ENCODE results near the gene RAX2.
A peak's percentile ranks its signal among the peaks of the same experiment; 100 is the strongest.
"Not testable (repeated sequence)": the region's sequence is repeated elsewhere in the genome, so short reads cannot be mapped to it uniquely, and the experiment has no call there.

The RAX2 gene

GRCh38 chr19:3771906-3772455 is at the start of gene RAX2:
Gene RAX2 (minus strand): TSS chr19:3772228. CDS start chr19:3771742, 486 bp downstream.
- no peak for DNase-seq (ENCODE audit: low spot score)

- DNase-seq (ENCODE audit: low spot score): no peak
Observed at GRCh38 chr19:3821156-3821555, 49.1 kb upstream of the RAX2 start.

- DNase-seq (ENCODE audit: low spot score): no peak
Observed at GRCh38 chr19:3819989-3820388, 48.0 kb upstream of the RAX2 start.

- no peak for DNase-seq (ENCODE audit: low spot score)
Observed at GRCh38 chr19:3818918-3819317, 46.9 kb upstream of the RAX2 start.

- DNase-seq (ENCODE audit: low spot score): no peak
Observed at GRCh38 chr19:3818466-3818865, 46.4 kb upstream of the RAX2 start.

GRCh38 chr19:3817761-3818160 is 45.7 kb upstream of the RAX2 start:
- no peak for DNase-seq (ENCODE audit: low spot score)

- no peak for DNase-seq (ENCODE audit: low spot score)
Observed at GRCh38 chr19:3816566-3817218, 44.7 kb upstream of the RAX2 start.

- DNase-seq (ENCODE audit: low spot score): not testable (repeated sequence)
Observed at GRCh38 chr19:3816148-3816547, 44.1 kb upstream of the RAX2 start.

GRCh38 chr19:3814648-3815047 is 42.6 kb upstream of the RAX2 start:
- DNase-seq (ENCODE audit: low spot score): no peak

GRCh38 chr19:3813473-3814392 is 41.7 kb upstream of the RAX2 start:
- no peak for DNase-seq (ENCODE audit: low spot score)

GRCh38 chr19:3810708-3811355 is 38.8 kb upstream of the RAX2 start:
- no peak for DNase-seq (ENCODE audit: low spot score)

- peak; percentile 57 for DNase-seq (ENCODE audit: low spot score)
Observed at GRCh38 chr19:3809881-3810707, 38.1 kb upstream of the RAX2 start.

- no peak for DNase-seq (ENCODE audit: low spot score)
Observed at GRCh38 chr19:3808420-3809143, 36.6 kb upstream of the RAX2 start.

GRCh38 chr19:3807574-3808354 is 35.7 kb upstream of the RAX2 start:
- no peak for DNase-seq (ENCODE audit: low spot score)

GRCh38 chr19:3807131-3807480 is 35.1 kb upstream of the RAX2 start:
- no peak for DNase-seq (ENCODE audit: low spot score)

- DNase-seq (ENCODE audit: low spot score): no peak
Observed at GRCh38 chr19:3805859-3806258, 33.8 kb upstream of the RAX2 start.

- DNase-seq (ENCODE audit: low spot score): no peak
Observed at GRCh38 chr19:3804429-3804828, 32.4 kb upstream of the RAX2 start.

- no peak for DNase-seq (ENCODE audit: low spot score)
Observed at GRCh38 chr19:3803986-3804385, 32.0 kb upstream of the RAX2 start.

GRCh38 chr19:3803114-3803888 is 31.3 kb upstream of the RAX2 start:
- no peak for DNase-seq (ENCODE audit: low spot score)
